ENCODE measurements around the gene MICAL3.
A peak's percentile ranks its signal among the peaks of the same experiment; 100 is the strongest.
"Not testable (repeated sequence)": the region's sequence is repeated elsewhere in the genome, so short reads cannot be mapped to it uniquely, and the experiment has no call there.

The MICAL3 gene

DNA sequence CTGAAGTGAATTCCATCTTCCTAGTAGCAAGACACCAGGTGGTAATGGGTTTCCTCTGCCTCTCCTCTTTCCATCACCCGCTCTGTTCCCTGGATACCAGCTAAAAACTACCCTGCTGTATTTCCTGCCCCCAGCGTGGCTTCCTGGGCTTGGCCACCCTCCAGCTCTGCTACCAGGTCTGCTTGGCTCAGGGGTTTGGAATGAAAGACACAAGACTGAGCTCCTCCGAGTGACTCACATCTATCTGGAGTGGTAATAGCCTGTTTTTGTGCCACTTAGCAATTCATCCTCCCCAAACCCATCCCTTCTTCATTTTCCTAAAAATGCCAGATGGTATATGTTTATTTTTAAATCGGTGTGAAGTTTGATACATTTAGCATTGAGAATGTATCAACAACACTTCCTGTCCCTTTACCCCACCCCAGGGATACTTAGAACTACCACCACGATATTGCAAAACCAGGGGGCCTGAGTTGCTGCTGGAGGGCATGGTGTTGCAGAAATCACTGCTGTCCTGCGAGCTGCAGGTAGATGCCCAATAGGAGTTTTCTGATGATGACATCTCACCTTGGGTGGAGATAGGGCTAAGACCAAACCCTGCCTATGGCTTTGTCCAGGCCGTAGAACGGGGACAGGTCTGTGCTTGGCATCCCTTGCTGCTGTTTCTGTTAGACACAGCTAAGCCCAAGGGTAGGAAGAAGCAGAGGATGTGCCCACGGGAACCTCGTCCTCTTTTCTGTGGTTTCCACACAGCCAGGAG lies 7.5 kb upstream of the MICAL3 start:
- no peak for DNase-seq

DNA sequence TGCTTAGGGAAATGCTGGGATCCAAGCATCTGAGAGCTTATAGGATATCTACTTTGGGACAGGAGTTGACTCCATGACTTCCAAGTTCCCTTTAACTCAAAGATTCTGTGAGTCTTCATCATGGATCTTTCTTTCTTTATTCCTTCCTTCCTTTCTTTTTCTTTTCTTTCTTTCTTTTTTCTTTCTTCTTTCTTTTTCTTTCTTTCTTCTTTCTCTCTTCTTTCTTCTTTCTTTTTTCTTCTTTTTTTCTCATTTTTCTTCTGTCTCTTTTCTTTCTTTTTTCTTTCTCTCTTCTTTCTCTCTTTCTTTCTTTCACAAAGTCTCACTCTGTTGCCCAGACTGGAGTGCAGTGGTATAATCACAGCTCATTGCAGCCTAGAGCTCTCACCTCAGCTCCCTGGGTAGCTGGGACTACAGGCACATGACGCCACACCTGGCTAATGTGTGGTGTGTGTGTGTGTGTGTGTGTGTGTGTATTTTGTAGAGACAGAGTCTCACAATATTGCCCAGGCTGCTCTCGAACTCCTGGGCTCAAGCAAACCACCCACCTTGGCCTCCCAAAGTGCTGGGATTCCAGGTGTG lies 5.4 kb upstream of the MICAL3 start:
- no peak for DNase-seq

DNA sequence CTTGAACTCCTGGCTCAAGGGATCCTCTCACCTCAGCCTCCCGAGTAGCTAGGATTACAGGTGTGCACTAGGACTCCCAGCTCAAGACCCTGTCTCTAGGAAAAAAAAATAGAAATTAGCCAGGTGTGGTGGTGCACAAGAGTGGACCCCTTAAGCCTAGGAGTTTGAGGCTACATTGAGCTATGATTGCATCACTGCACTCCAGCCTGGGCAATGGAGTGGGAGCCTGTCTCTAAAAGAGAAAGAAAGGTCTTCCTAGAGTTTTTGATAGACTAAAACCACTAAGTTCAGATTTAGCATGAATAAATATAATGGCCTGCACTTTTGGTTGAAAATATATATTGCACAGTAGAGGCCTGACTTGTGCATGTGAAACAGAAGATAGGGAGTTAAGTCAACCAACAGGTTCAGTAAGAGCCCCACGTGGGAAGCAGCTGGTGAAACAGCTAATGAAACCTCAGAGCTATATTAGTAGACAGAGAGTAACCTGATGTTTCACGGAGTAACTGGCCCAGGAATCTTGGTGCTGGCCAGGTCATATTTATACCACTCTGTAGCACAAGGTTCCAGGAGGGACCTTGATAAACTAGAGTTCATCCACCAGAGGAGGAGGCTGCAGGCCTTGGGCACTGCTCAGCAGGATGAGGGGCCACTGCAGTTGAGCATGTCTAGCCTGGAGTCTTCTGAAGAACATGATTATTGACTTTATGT lies 4.6 kb upstream of the MICAL3 start:
- DNase-seq: no peak

GRCh38 chr22:18025898-18026297 lies 1.5 kb upstream of the MICAL3 start:
- DNase-seq: not testable (repeated sequence)

DNA sequence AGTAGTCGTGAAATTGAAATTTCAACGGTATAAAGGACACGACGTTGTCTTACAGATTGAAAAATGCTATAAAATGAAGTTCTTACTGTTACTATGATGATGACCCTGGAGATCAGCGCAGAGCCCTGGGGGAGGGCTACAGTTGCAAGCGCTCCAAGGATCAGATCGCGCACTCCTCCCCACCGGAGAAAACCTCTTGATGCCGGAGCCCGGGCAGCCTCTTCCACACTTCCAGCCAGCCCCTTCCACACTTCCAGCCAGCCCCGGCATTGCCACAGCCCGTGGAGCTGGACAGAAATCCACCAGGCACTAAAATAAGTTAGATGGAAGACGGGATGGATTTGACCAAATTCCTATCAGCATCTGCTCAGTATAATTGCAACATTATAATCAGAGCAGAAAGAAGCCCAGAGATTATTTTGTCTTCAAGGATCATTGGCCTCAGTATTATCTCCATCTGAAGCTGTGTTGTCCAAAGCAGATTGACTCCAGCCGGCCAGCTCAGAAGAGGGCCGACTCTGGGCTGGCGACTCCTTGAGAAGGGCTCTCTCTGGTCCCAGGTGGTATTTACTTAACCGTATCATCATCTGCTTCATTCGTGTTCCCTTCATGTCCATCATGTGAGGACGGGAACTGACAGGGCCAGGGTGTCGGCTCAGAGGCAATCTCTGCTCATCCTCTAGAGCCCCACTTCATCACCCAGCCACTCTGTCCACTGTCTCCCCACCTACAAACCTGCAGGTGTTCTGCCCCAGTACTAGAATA lies 777 bp upstream of the MICAL3 start:
- no peak for DNase-seq

GRCh38 chr22:18023509-18024275 lies 669 bp downstream of the MICAL3 start:
- DNase-seq: peak; percentile 69

GRCh38 chr22:18022876-18023275 lies 1.5 kb downstream of the MICAL3 start:
- no peak for DNase-seq

- no peak for DNase-seq
These were observed 2.9 kb downstream of the MICAL3 start for GRCh38 chr22:18021431-18021830.

DNA sequence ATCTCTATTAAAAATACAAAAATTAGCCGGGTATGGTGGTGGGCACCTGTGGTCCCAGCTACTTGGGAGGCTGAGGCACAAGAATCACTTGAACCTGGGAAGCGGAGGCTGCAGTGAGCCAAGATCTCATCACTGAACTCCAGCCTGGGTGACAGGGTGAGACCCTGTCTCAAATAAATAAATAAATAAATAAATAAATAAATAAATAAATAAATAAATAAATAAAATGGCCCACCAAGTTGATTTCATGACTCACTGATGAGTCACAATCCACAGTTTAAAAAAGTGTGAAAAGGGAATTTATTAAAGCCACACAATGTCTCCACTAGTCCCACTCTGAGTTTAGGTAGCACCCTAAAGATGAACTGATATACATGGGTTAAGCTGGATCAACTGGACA lies 3.6 kb downstream of the MICAL3 start:
- not testable (repeated sequence) for DNase-seq

- DNase-seq: no peak
These were observed 10.4 kb downstream of the MICAL3 start for GRCh38 chr22:18013947-18014346.

GRCh38 chr22:18013436-18013835 lies 10.9 kb downstream of the MICAL3 start:
- DNase-seq: no peak

- no peak for DNase-seq
These were observed 11.8 kb downstream of the MICAL3 start for GRCh38 chr22:18012531-18012930.

DNA sequence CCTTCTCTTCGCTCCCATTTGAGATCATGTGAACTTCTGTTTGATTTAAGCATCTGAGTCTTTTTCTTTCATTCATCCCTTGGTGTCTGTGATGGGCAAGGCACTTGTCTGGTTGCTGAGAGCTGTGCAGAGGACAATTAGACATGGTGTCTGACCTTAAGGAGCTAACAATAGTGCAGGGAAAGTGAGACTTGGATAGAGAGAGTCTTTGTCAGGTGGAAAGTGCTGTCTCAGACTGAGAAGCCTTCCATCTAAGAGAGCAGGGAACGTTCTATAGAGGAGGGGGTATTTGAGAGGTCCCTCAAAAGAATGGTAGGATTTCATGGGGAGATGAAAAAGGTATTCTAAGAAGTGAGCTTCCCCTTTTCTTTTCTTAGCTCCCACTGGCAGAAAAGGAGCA lies 14.1 kb downstream of the MICAL3 start:
- DNase-seq: no peak

GRCh38 chr22:18008136-18008535 lies 16.2 kb downstream of the MICAL3 start:
- DNase-seq: no peak

DNA sequence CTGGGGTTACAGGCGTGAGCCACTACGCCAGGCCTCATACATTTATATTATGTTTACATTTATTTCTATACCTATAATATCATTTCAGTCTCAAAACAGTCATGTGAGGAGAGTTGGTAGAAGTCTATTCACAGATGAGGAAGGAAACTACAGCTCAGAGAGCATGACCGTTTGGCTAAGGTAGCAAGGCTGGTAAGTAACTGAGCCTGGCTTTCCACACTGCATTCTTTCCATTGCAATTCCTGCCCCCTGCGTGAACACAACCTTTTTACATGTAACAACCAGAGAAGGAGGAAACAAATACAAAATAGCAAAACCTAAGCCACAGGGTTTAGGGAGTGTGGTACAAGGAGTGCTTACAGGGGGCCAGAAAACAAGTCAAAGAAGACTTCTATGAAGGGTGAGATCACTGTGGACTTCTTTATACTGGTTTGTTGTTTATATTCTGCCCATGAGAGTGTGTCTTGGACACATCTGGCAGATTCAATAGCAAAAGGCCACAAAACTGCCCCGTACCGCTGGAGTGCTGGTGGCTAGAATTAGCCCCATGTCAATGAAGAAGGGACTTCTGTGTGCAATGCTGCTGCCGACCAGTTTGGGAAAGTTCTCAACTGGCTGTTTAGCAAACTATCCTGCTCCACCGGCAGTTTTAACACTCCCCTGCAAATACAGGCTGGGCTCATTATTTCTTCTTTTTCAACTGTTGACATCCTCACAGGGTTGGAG lies 19.0 kb downstream of the MICAL3 start:
- no peak for DNase-seq

- DNase-seq: not testable (repeated sequence)
These were observed 22.5 kb downstream of the MICAL3 start for GRCh38 chr22:18001894-18002315.

DNA sequence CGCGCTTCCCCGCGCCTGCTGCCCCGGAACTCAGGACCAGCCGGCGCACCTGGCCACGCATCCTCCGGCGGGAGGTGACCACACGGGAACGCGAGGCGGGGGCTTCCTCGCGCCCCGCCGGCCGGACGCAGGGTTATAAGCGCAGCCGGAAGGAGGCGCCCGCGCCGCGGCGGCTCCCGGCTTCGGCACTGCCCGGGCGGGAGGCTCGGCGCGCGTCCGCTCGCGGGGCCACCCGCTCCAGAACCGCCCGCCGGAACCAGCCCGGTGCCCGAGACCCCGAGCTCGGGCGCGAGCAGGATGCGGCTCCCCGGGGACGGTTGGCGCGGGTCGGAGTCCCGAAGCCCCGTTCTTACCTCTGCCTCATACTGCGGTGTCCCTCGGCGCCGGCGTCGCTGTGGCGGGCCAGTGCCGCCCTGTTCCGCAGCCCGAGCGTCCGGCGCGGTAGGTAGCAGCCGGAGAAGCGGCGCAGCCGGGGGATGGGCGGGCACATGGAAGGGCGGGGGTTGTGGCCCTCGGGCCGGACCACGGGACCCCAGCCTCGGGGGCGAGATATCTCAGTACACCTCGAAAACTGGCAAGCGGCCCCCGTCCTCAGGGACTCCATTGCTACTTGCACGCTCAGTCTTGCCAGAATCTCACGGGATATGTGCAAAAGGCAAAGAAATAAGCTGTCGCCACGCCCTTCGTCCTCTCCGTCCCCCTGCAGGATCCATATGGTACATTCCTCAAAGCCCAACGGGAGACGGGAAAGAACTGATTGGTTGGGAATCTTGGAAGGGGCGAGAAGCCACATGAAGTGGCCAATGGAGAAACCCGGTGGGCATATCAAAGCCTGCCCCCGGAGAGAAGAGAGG lies 23.1 kb downstream of the MICAL3 start:
- peak; percentile 91 for DNase-seq

DNA sequence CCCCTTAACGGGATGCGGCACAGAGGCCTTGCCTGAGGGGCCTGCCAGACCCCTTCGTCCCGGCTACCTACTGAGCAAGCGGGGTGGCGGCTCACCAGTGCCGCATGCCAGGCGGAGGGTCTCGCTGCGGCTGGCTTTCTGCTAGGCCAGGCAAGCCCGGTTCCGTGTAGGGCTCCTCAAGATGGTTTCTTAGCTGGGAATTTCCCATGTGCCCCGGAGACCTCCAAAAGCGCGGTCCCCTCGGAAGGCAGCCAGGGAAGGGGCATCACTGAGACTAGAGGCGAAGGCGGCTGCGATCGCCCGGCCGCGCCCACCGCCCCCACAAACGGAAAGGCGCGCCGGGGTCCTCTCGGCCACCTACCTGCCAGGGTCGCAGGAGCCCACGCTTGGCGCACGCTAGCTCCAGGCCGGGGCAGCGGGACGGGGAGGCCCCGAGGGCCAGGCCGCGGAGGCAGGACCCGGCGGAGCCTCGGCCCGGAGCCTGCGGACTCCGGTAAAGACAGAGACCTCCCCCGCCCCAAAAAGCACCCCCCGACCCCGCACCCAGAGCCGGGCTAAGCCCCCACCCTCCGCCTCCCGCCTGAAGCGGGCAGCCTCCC lies 23.8 kb downstream of the MICAL3 start:
- DNase-seq: peak; percentile 70

GRCh38 chr22:17999851-18000250 lies 24.5 kb downstream of the MICAL3 start:
- no peak for DNase-seq

- DNase-seq: no peak
These were observed 25.4 kb downstream of the MICAL3 start for GRCh38 chr22:17998913-17999312.

Measured in activated CD8-positive, alpha-beta memory T cell treated with anti-CD3 and anti-CD28 coated beads for 24 hours (primary cell).